OCI-LY1 (cell line): ENCODE results near the gene TLCD2.

Experiments
- CTCF ChIP-seq: fragments of 200-600 bp; sonication (generic), shearing (Covaris generic); IDR thresholded peaks from 2 replicates; pipeline ENCODE4 v1.5.1; 2017; ENCODE audit warnings: mild to moderate bottlenecking, antibody characterized with exemption, low read length, moderate library complexity, mixed read lengths
- EZH2 ChIP-seq: fragments of 200-600 bp; sonication (generic), shearing (Covaris generic); IDR thresholded peaks from 2 replicates; pipeline ENCODE4 v1.8.0; 2017; ENCODE audit warnings: borderline replicate concordance, mixed run types, mild to moderate bottlenecking, antibody characterized with exemption, low read length, moderate library complexity, mixed read lengths

GRCh38 chr17:1733759-1734158 lies 23.6 kb upstream of the TLCD2 start:
- TF ChIP-seq EZH2 (no peak), CTCF (no peak)
